ENCODE results near the gene MRC1.

DNA sequence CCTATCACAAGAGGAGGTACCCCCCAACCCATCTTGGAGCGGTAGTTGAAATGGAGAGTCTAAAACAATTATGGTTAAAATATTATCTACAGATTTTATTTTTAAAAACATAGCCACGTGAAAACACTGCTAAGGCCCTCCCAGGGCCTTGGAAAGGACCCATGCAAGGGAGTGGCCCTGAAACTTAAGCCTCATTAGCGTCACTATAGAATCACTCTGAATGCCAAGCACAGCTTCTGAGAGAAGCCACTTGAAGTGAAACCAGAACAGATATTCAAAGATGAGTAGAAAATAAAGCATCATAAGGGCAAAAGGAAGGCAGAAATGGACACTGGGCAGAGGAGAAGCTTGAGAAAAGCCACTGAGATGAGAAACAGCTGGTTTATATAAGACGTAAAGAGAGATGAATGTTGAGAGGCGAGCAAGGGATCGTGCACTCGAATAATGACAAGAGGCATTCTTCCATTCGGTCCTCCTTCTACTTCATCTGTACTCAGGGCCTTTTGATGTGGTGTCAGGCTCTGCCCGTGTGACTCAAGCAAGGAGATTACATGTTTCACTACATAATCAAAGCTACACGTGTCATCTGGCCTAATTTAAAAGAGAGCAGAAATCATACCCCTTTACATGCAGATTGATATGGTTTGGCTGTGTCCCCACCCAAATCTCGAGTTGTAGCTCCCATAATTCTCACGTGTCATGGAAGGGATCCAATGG lies 109.2 kb downstream of the MRC1 start:
- no peak for TF ChIP-seq CTCF (conservative IDR thresholded peaks at IDR 0.05)
- no peak for TF ChIP-seq ZFX (IDR thresholded peaks at IDR 0.05)
